OCI-LY3 (cell line): ENCODE results near the gene HTT.
"Not testable (repeated sequence)": the region's sequence is repeated elsewhere in the genome, so short reads cannot be mapped to it uniquely, and the experiment has no call there.

Experiments
- H2AFZ ChIP-seq: fragments of 200-600, 300-600 bp; shearing (Covaris generic); 2 replicates; pipeline ENCODE4 v1.6.0; 2014; ENCODE audit warnings: antibody characterized with exemption, low read depth, low read length
- H3K27ac ChIP-seq: fragments of 200-600, 300-600 bp; sonication (generic); 2 replicates; pipeline ENCODE4 v1.5.1; 2014; ENCODE audit warnings: mild to moderate bottlenecking, low read length, moderate library complexity, mixed read lengths
- H3K27me3 ChIP-seq: fragments of 200-600, 300-600 bp; sonication (generic); 2 replicates; pipeline ENCODE4 v1.6.1; 2014; ENCODE audit warnings: low read depth, low read length, mixed read lengths
- H3K36me3 ChIP-seq: fragments of 200-600, 300-600 bp; sonication (generic); replicated peaks from 2 replicates; pipeline ENCODE3; 2014; ENCODE audit warnings: low read depth, low read length, mixed read lengths
- H3K4me1 ChIP-seq: fragments of 300-600, 200-600 bp; sonication (generic); 2 replicates; pipeline ENCODE4 v1.6.1; 2014; ENCODE audit warnings: low read length, mixed read lengths
- H3K4me2 ChIP-seq: fragments of 200-600, 300-600 bp; sonication (generic); 2 replicates; pipeline ENCODE4 v1.6.1; 2014; ENCODE audit warnings: low read length, mixed read lengths
- H3K4me3 ChIP-seq: fragments of 300-600, 200-600 bp; sonication (generic); 2 replicates; pipeline ENCODE4 v1.5.1; 2014; ENCODE audit warnings: antibody characterized with exemption, mild to moderate bottlenecking, low read length, moderate library complexity
- H3K79me2 ChIP-seq: fragments of 300-600, 200-600 bp; shearing (Covaris generic); 2 replicates; pipeline ENCODE4 v1.6.1; 2014; ENCODE audit warnings: mild to moderate bottlenecking, low read length, mixed read lengths
- H3K9ac ChIP-seq: fragments of 300-600, 200-600 bp; shearing (Covaris generic); 2 replicates; pipeline ENCODE4 v1.6.0; 2014; ENCODE audit warnings: mild to moderate bottlenecking, low read length, moderate library complexity
- H3K9me3 ChIP-seq: fragments of 200-600, 300-600 bp; shearing (Covaris generic); 2 replicates; pipeline ENCODE4 v1.6.1; 2014; ENCODE audit warnings: low read length, mixed read lengths; ENCODE audit not compliant: insufficient read depth
- H4K20me1 ChIP-seq: fragments of 200-600, 300-600 bp; sonication (generic); 2 replicates; pipeline ENCODE4 v1.6.1; 2016; ENCODE audit warnings: low read length, mixed read lengths; ENCODE audit not compliant: insufficient read depth
- CTCF ChIP-seq: fragments of 200-600, 300-600 bp; sonication (generic); IDR thresholded peaks from 2 replicates; pipeline ENCODE4 v1.5.1; 2014; ENCODE audit warnings: antibody characterized with exemption, low read length, low read depth
- EZH2phosphoT487 ChIP-seq: fragments of 200-600 bp; shearing (Covaris generic); IDR thresholded peaks from 2 replicates; pipeline ENCODE4 v1.6.1; 2018; ENCODE audit warnings: antibody characterized with exemption, mixed run types, low read depth

HTT gene

GRCh38 chr4:3087115-3087797, 12.8 kb downstream of the HTT start:
- H3K36me3 ChIP-seq: peaks cover 54% of the 10 kb centered on the region
- H3K9ac ChIP-seq: no peak overlapping the region
- no peak overlapping the region for H3K27ac ChIP-seq
- no peaks in the 10 kb centered on the region for H3K9me3 ChIP-seq
- no peak overlapping the region for H3K4me2 ChIP-seq
- peaks cover 33% of the 10 kb centered on the region for H4K20me1 ChIP-seq
- TF ChIP-seq EZH2phosphoT487: no peak
- TF ChIP-seq CTCF: no peak
- H3K4me1 ChIP-seq: peaks cover 48% of the 10 kb centered on the region
- no peak overlapping the region for H2AFZ ChIP-seq
- H3K4me3 ChIP-seq: no peak overlapping the region
- H3K79me2 ChIP-seq: peaks cover 91% of the 10 kb centered on the region
- no peaks in the 10 kb centered on the region for H3K27me3 ChIP-seq

GRCh38 chr4:3091464-3091863, 17.0 kb downstream of the HTT start:
- no peaks in the 10 kb centered on the region for H3K27me3 ChIP-seq
- H2AFZ ChIP-seq: no peak overlapping the region
- peaks cover 7% of the 10 kb centered on the region for H3K4me1 ChIP-seq
- no peak overlapping the region for H3K4me3 ChIP-seq
- TF ChIP-seq CTCF (no peak), EZH2phosphoT487 (no peak)
- no peak overlapping the region for H3K27ac ChIP-seq
- peaks cover 10% of the 10 kb centered on the region for H4K20me1 ChIP-seq
- H3K79me2 ChIP-seq: peaks cover 61% of the 10 kb centered on the region
- no peak overlapping the region for H3K4me2 ChIP-seq
- no peak overlapping the region for H3K9ac ChIP-seq
- peaks cover 74% of the 10 kb centered on the region for H3K36me3 ChIP-seq
- no peaks in the 10 kb centered on the region for H3K9me3 ChIP-seq

- not testable (repeated sequence) for H3K4me3 ChIP-seq, H3K9me3 ChIP-seq, H3K27ac ChIP-seq, H3K4me1 ChIP-seq, H3K9ac ChIP-seq, H3K4me2 ChIP-seq, H3K27me3 ChIP-seq, H2AFZ ChIP-seq
- H3K79me2 ChIP-seq: peaks cover 48% of the 10 kb centered on the region
- H3K36me3 ChIP-seq: peaks cover 63% of the 10 kb centered on the region
- H4K20me1 ChIP-seq: peaks cover 28% of the 10 kb centered on the region
These were observed 20.2 kb downstream of the HTT start for GRCh38 chr4:3094701-3095100.

GRCh38 chr4:3096202-3096601, 21.7 kb downstream of the HTT start:
- H3K4me2 ChIP-seq: no peak overlapping the region
- H3K9ac ChIP-seq: no peak overlapping the region
- peaks cover 48% of the 10 kb centered on the region for H3K79me2 ChIP-seq
- no peak overlapping the region for H2AFZ ChIP-seq
- H3K4me1 ChIP-seq: no peaks in the 10 kb centered on the region; the same call in 1 of the 2 replicates
- peaks cover 60% of the 10 kb centered on the region for H3K36me3 ChIP-seq
- H3K27ac ChIP-seq: no peak overlapping the region
- no peaks in the 10 kb centered on the region for H3K27me3 ChIP-seq
- peaks cover 37% of the 10 kb centered on the region for H4K20me1 ChIP-seq
- H3K9me3 ChIP-seq: no peaks in the 10 kb centered on the region
- H3K4me3 ChIP-seq: no peak overlapping the region
- TF ChIP-seq EZH2phosphoT487 (no peak), CTCF (no peak)
